NCI-H526 treated with DMSO at 0.1 percent for 48 hours (cell line): ENCODE data around the gene DIPK1A.
A peak's percentile ranks its signal among the peaks of the same experiment; 100 is the strongest.
"Not testable (repeated sequence)": the region's sequence is repeated elsewhere in the genome, so short reads cannot be mapped to it uniquely, and the experiment has no call there.

Experiments
- DNase-seq: peaks from one replicate; lab custom pipeline; 2025; lab: John Stamatoyannopoulos, UW

DIPK1A gene

GRCh38 chr1:92980732-92981647, 19.7 kb upstream of the DIPK1A start:
- DNase-seq: no peak

GRCh38 chr1:92975551-92976232, 14.4 kb upstream of the DIPK1A start:
- no peak for DNase-seq

GRCh38 chr1:92974112-92974511, 12.8 kb upstream of the DIPK1A start:
- not testable (repeated sequence) for DNase-seq

GRCh38 chr1:92973203-92973897, 12.1 kb upstream of the DIPK1A start:
- no peak for DNase-seq

GRCh38 chr1:92972409-92973129, 11.3 kb upstream of the DIPK1A start:
- DNase-seq: no peak

GRCh38 chr1:92971932-92972331, 10.7 kb upstream of the DIPK1A start:
- DNase-seq: not testable (repeated sequence)

- no peak for DNase-seq
These were observed 9.9 kb upstream of the DIPK1A start for GRCh38 chr1:92970990-92971689.

GRCh38 chr1:92969517-92969916, 8.3 kb upstream of the DIPK1A start:
- no peak for DNase-seq

- DNase-seq: no peak
These were observed 7.1 kb upstream of the DIPK1A start for GRCh38 chr1:92968138-92969032.

- DNase-seq: no peak
These were observed 3.7 kb upstream of the DIPK1A start for GRCh38 chr1:92964998-92965397.

GRCh38 chr1:92964316-92964715, 3.1 kb upstream of the DIPK1A start:
- no peak for DNase-seq

- no peak for DNase-seq
These were observed 862 bp upstream of the DIPK1A start for GRCh38 chr1:92961896-92962752.

GRCh38 chr1:92960395-92961130, 699 bp downstream of the DIPK1A start:
- DNase-seq: peak; percentile 65

GRCh38 chr1:92958203-92958970, 2.9 kb downstream of the DIPK1A start:
- no peak for DNase-seq

GRCh38 chr1:92957030-92957734, 4.1 kb downstream of the DIPK1A start:
- no peak for DNase-seq

GRCh38 chr1:92956254-92957029, 4.8 kb downstream of the DIPK1A start:
- no peak for DNase-seq
